Islet of Langerhans (tissue), 1 donor: ENCODE data around the gene DENND4C.
"Not testable (repeated sequence)": the region's sequence is repeated elsewhere in the genome, so short reads cannot be mapped to it uniquely, and the experiment has no call there.

ENCODE experiments used
- FAIRE-seq: peaks from one replicate; lab custom pipeline; 2011; peaks lifted over from hg19 to GRCh38; lab: Jason Lieb, UNC

Gene DENND4C

DNA sequence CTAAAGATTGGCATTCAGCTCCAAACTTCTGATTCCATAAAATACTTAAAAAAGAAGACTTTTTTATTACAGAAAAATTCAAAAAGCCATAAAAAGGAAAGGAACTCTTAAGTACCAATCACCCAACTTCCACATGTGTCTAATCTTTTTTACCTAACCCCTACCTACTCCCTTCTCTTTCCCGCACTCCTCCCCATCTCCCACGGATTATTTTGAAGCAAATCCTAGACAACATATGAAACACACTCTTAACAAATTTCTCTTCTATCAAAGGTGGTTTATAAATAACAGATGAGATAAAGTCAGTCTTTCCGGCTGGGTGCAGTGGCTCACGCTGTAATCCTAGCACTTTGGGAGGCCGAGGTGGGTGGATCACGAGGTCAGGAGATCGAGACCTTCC, 5.9 kb upstream of the DENND4C start:
- no peak for FAIRE-seq

DNA sequence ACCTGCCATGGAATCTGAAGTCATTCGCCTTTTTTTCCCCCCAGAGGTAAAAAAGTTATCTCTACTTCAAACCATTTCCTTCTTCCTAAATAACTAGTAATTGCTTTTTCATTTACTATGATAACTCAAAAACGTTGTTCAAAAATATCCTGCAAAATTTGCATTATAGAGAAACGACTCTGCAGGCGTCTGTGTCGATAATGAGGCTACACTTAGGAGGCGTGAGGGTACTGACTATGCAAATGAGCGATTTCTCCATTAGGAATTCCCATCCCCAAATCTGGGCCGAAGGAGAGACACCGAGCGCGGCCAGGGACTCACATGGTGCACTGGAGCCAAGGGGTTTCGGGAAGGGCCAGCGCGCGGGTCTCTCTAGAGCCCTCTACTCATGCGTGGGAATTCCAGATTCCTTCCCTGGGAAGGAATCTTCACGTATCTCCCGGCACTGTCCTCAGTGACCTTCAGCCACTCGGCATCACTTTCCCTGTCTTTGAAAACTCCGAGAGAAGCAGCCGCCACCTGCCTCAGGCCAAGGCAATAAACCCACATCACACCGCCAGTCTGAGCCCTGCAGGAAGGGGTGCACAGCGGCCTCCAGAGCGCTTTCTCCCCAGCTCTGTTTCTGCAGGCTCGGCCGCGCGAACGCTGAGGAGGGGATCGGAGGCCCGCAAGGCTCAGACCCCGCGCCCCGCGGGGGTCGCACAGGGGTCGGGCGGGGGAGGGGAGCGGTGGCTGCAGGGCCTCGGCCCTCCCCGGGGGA, 718 bp upstream of the DENND4C start:
- FAIRE-seq = no peak

DNA sequence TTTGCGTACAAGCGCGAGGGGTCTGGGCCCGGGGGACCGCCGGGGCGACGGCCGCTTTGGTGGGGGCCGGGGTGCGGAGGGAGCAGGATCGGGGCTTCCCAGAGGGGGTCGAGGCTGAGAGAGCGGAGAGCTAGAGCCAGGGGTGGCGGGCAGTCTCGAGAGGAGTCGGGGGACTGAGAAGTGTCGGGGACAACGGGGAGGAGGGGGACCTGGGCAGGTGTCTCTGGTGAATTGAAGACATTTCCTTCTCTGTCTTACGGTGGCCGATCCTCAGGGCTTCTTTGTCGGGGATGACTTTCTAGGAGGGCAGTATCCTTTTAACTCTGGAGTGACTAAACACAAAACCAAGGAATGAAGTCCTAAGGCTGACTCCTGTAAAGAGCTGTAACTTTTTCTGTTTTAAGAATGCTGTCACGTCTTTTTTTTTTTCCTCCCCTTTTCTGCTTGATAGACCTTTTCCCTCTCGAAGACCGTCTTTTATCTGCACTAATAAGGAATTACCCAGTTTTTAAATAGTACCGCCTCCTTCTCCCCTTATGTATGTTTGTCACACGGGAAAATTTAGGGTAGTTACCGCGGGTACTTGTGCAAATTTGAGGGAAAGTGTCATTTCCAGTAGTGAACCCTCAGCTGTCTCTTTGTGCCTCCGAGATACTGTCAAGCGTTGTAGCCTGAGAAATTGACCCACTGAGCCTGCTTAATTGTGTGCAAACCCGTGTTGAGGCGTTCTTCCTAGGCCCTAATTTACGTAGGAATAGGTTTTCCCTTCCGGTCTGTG, 822 bp downstream of the DENND4C start:
- no peak for FAIRE-seq

DNA sequence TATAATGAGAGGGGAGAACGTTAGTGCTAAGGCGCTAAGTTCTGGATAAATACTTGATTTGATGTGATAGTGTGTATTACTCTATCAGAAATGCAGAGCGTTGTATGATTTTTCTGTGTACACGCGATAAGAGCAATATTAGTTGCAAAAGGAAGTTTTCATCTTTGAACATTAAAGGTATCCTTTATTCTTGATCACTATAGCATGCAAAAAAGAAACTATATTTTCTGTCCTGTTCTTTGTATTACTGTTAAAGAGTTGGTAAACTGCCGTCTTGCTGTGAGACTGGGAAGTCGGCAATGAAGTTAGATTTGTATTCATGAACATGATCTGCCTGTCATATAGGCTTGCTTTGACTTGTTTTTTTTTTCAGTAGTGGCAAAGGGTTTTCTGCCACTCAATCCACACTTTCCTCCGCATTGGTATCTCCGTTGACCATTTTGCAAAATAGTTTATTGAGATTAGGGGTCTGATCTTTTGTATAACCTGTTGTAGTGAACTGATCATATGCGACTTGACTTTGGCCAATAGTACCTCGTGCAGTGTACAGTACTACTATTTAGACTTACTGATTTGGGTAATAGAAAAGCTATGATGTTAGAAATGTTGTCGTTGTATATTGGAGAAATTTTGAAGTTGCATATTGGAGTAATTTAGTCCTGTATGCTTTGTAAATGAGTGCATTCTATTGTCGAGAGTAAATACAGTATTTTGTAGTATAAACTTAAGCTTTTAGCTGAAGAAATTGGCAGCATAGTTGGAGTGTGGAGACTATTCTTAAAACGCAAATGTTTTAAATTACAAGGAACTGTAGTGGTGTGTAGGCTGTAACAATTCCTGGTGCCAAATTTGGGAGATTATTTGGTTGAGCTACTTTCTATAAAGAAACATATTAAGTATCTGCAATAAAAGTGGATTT, 1.7 kb downstream of the DENND4C start:
- peak; percentile 21 for FAIRE-seq

DNA sequence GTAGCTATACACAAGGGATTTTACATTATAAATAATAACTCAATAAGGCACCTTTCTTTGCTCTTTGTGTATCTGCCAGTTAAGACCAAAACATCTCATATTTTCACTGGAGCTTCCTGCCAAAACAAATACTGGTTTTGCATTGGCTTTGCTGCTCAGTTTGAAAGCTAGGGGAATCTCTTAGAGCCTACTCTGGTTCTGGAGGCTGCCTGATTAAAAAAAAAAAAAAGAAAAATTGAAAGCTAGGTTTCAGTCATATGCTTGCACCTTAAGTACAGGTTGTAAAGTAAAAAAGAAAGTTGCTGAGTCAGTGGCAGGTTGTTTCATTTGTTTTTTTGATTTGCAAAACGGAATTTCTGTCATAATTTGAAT, 2.3 kb downstream of the DENND4C start:
- no peak for FAIRE-seq

DNA sequence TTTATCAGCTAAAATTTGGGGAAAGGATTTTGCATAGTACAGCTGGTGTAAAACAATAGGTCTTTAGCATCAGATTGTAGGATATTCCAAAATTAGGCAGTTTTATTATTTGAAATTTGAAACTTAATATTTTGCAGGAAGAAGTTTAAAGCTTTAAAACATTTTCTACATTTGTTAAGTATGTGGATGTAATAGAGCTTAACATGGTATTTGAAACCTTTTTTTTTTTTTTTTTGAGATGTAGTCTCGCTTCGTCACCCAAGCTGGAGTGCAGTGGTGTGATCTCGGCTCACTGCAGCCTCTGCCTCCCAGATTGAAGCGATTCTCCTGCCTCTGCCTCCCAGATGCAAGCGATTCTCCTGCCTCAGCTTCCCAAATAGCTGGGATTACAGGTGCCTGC, 2.9 kb downstream of the DENND4C start:
- no peak for FAIRE-seq

DNA sequence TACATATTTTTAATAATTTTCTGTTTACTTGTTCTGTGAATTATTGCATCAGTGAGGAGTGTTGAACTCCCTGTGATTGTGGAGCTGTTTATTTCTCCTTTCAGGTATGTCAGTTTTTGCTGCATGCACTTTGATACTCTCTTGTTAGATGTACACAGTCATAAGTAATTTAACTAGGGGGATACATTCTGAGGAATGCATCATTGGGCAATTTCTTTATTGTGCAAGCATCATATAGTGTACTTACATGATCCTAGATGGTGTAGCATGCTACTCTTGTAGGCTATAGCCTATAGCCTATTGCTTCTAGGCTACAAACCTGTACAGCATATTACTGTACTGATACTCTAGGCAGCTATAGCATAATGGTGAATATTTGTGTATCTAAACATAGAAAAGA, 9.5 kb downstream of the DENND4C start:
- no peak for FAIRE-seq

DNA sequence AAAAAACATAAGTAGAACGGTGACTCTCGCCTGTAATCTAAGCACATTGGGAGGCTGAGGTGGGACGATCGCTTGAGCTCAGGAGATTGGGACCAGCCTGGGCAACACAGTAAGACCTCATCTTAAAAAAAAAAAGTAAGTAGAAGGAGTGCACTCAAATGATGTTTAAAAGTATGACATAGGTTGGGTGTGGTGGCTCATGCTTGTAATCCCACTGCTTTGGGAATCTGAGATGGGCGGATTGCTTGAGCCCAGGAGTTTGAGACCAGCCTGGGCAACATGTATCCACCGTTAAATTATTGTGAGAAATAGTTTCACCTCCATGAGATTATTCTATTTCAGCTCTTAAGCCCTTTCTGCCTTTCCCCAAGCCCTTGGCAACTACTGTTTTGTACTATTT, 11.2 kb downstream of the DENND4C start:
- no peak for FAIRE-seq

DNA sequence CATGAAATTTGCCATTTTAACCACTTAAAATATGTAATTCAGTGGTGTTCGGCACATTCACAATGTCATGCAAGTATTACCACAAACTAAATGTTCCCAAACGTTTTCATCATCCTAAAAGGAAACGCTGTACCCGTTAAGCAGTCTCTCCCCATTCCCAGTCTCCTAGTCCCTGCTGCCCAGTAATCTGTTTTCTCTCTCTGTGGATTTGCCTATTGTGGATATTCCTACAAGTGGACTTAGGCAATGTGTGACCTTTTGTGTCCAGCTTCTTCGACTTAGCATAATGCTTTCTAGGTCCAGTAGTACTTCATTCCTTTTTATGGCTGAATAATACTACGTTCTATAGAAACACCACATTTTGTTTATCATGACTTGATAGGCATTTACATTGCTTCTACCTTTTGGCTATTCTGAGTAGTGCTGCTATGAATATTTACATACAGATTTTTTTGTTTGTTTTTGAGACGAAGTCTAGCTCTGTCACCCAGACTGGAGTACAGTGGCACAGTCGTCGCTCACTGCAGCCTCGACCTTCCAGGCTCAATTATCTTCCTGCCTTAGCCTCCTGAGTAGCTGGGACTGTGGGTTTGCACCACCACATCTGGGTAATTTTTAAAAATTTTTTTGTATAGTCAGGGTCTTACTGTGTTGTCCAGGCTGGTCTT, 13.0 kb downstream of the DENND4C start:
- FAIRE-seq = no peak

DNA sequence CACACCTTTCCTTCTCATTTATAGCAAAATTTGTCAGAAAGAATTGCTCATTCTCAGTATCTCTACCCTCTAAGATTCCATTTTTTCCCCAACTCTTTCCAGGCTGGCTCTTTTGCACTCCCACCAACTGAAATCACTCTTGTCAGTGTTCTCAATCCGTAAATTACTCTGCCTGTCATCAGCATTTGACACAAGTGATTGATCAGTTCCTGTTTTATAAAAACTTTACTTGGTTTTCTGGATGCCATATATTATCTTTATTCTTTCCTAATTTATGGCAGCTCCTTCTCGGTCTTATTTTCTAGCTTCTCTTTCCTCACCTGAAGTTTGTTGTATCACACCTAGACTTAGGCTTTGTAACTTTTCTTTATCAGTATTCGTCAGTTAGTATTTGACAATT, 16.4 kb downstream of the DENND4C start:
- no peak for FAIRE-seq

DNA sequence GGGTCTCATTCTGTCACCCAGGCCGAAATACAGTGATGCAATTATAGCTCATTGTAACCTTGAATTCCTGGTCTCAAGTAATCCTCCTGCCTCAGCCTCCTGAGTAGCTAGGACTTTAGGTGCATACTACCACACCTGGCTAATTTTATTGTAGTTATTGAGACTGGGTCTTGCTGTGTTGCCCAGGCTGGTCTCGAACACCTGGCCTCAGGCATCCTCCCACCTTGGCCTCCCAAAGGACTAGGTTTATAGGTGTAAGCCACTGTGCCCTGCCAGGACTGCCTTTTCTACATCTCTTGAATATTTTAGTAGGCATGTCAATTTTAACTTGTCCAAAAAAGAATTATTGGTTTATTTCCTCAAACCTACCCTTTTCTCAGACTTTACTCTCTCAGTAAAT, 16.9 kb downstream of the DENND4C start:
- FAIRE-seq = no peak

DNA sequence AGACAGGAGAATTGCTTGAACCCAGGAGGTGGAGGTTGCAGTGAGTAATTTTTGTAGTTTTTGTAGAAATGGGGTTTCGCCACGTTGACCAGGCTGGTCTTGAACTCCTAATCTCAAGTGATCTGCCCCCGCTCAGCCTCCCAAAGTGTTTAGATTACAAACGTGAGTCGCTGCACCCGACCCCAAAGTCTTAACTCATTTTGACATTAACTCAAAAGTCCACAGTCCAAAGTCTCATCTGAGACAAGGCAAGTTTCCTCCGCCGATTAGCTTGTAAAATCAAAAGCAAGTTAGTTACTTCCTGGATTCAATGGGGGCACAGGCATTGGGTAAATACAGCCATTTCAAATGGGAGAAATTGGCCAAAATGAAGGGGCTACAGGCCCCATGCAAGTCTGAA, 19.9 kb downstream of the DENND4C start:
- not testable (repeated sequence) for FAIRE-seq

DNA sequence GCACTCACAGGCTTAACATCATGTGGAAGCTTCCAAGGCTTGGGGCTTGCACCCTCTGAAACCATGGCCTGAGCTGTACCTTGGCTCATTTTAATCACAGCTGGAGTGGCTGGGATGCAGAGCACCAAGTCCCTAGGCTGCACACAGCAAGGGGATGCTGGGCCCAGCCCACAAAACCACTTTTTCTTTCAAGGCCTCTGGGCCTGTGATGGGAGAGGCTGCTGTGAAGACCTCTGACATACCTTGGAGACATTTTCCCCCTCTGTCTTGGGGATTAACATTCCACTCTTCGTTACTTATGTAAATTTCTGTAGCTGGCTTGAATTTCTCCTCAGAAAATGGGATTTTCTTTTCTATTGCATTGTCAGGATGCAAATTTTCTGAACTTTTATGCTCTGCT, 20.7 kb downstream of the DENND4C start:
- FAIRE-seq = not testable (repeated sequence)

DNA sequence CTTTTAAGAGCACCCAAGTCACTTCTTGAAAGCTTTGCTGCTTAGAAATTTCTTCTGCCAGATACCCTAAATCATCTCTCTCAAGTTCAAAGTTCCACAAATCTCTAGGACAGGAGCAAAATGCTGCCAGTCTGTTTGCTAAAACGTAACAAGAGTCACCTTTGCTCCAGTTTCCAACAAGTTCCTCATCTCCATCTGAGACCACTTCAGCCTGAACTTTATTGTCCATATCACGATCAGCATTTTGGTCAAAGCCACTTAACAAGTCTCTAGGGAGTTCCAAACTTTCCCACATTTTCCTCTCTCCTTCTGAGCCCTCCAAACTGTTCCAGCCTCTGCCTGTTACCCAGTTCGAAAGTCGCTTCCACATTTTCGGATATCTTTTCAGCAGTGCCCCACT, 21.1 kb downstream of the DENND4C start:
- not testable (repeated sequence) for FAIRE-seq

DNA sequence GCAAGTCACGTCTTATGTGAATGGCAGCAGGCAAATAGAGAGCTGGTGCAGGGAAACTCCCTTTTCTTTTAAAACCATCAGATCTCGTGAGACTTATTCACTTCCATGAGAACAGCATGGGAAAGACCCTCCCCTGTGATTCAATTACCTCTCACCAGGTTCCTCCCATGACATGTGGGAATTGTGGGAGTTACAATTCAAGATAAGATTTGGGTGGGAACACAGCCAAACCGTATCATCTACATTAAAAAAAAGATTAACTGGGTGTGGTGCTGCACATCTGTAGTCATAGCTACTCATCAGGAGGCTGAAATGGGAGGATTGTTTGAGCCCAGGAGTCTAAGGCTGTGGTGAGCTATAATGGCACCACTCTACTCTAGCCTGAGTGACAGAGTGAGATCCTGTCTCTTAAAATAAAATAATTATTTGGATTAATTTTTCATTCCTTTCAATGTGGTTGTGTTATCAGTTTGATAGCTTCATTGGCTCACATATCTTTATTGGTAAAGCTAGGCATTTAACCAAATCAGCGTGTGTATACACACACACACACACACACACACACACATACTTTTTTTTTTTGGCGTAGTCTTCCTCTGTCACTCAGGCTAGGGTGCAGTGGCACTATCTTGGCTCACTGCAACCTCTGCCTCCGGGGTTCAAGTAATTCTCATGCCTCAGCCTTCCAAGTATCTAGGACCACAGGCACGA, 21.8 kb downstream of the DENND4C start:
- FAIRE-seq = no peak

DNA sequence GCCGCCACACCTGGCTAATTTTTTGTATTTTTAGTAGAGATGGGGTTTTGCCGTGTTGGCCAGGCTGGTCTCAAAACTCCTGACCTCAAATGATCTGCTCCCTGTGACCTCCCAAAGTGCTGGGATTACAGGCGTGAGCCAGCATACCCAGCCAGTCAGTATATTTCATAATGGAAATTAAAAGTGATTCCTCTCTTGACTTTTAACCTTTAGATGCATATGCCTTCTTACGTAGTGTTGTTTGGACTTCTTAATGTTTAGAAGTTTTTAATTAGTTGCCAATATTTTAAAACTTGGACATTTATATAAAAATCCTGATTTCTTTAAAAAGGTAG, 22.4 kb downstream of the DENND4C start:
- no peak for FAIRE-seq

DNA sequence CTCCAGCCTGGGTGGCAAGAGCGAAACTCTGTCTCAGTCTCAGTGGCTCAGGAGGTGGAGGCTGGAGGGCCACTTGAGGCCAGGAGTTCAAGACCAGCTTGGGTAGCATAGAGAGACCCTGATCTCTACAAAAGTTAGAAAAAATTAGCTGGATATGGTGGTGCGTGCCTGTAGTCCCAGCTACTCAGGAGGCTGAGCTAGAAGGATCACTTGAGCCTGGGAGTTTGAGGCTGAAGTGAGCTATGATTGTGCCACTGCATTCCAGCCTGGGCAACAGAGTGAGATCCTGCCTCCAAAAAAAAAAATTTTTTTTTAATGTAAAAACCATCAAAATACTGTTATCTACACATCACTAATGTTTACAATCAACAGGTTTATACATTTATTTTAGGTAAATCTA, 24.6 kb downstream of the DENND4C start:
- FAIRE-seq = no peak

DNA sequence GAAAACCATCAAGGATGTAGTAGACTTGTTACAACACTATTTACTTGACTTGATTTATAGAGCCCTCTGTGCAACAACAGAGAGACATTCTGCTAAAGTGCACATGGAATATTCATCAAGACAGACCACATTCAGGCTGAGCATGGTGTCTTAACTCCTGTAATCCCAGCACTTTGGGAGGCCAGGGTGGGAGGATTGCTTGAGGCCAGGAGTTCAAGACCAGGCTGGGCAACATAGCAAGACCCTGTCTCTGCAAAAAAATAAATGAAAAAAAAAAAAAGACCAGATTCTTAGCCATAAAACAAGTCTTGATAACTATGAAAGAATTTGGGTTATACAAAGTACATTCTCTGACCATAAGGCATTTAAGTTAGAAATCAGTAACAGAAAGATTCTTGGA, 25.3 kb downstream of the DENND4C start:
- no peak for FAIRE-seq

DNA sequence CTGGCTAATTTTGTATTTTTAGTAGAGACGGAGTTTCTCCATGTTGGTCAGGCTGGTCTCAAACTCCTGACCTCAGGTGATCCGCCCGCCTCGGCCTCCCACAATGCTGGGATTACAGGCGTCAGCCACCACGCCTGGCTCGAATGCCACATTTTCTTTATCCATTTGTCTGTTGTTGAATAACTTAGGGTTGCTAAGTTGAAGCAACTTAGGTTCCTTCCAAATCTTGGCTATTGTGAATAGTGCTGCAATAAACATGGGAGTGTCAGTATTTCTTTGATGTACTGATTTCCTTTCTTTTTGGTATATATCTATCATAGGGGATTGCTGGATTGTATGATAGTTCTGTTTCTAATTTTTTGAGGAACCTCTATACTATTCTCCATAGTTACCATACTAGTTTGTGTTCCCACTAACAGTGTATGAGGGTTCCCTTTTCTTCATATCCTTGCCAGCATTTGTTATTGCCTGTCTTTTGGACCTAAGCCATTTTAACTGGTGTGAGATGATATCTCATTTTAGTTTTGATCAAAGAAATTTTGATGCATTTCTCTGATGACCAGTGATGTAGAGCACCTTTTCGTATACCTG, 29.3 kb downstream of the DENND4C start:
- not testable (repeated sequence) for FAIRE-seq

DNA sequence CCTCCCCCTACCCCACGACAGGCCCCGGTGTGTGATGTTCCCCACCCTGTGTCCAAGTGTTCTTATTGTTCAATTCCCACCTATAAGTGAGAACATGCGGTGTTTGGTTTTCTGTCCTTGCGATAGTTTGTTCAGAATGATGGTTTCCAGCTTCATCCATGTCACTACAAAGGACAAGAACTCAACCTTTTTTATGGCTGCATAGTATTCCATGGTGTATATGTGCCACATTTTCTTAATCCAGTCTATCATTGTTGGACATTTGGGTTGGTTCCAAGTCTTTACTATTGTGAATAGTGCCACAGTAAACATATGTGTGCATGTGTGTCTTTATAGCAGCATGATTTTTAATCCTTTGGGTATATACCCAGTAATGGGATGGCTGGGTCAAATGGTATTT, 35.1 kb downstream of the DENND4C start:
- FAIRE-seq = not testable (repeated sequence)

DNA sequence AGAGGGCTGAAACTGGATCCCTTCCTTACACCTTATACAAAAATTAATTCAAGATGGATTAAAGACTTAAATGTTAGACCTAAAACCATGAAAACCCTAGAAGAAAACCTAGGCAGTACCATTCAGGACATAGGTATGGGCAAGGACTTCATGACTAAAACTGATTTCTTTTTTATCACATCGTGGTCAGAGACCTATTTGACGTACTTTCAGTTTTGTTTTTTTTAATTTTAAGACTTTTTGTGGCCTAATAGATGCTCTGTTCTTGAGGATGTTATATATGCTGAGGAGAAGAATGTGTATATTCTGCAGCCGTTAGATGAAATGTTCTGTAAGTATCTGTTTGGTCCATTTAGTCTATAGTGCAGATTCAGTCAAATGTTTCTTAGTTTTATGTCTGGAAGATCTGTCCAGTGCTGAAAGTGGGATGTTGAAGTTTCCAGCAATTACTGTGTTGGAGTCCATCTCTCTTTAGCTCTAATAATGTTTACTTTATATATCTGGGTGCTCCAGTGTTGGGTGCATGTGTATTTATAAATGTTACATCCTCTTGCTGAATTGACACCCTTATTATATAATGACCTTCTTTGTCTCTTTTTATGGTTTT, 36.4 kb downstream of the DENND4C start:
- not testable (repeated sequence) for FAIRE-seq
